Skeletal muscle satellite cell (primary cell): ENCODE measurements around the gene GNG4. TPM values are rescaled to one million over a fixed set of nuclear protein-coding genes. Genes with fewer than 3 reads are reported as not detected.

Experiments
- H3K27me3 ChIP-seq: 2 replicates; pipeline ENCODE4 v1.7.0; 2013; ENCODE audit warnings: low read length; ENCODE audit not compliant: control insufficient read depth, insufficient read depth
- H3K36me3 ChIP-seq: 2 replicates; pipeline ENCODE4 v1.7.0; 2013; ENCODE audit warnings: mild to moderate bottlenecking, control low read depth, low read length; ENCODE audit not compliant: insufficient read depth
- H3K4me1 ChIP-seq: 2 replicates; pipeline ENCODE4 v1.7.0; 2013; ENCODE audit warnings: low read length; ENCODE audit not compliant: control insufficient read depth, insufficient read depth
- H3K4me2 ChIP-seq: 2 replicates; pipeline ENCODE4 v1.7.0; 2013; ENCODE audit warnings: mild to moderate bottlenecking, low read length
- H3K4me3 ChIP-seq: 2 replicates; pipeline ENCODE4 v1.7.0; 2013; ENCODE audit warnings: low read length
- H3K9ac ChIP-seq: 2 replicates; pipeline ENCODE4 v1.7.0; 2013; ENCODE audit warnings: mild to moderate bottlenecking, low read depth, low read length, moderate library complexity
- H3K9me3 ChIP-seq: replicated peaks from 2 replicates; pipeline ENCODE4 v1.7.0; 2013; ENCODE audit warnings: mild to moderate bottlenecking, control low read depth, low read length
- total RNA-seq: library from RNA; depleted of rRNA; stranded (reverse); fragments of >200 nt; gene quantifications from 2 replicates; pipeline ENCODE4 v1.2.3, GENCODE V29; 2012; rRNA removed

The GNG4 gene
- 0.25 TPM in 1 of 2 replicates, not detected in the other for total RNA-seq

- Histone ChIP-seq H3K9me3 (no peaks in the 10 kb centered on the region), H3K9ac (no peak within 1 kb of the TSS), H3K4me1 (peaks cover 19% of the 10 kb centered on the region), H3K27me3 (peaks cover 28% of the 10 kb centered on the region), H3K4me3 (peak within 1 kb of the TSS; percentile 71), H3K4me2 (peak within 1 kb of the TSS; percentile 94), H3K36me3 (no peaks in the 10 kb centered on the region)
Measured at GRCh38 chr1:235649368-235650163, at the start of gene GNG4. TSS of gene GNG4 (minus strand) at chr1:235649784. CDS start at chr1:235583838, 65,946 bp downstream.

- no peak overlapping the region for H3K4me2 ChIP-seq
- peaks cover 38% of the 10 kb centered on the region for H3K36me3 ChIP-seq
- no peaks in the 10 kb centered on the region for H3K9me3 ChIP-seq
- no peaks in the 10 kb centered on the region for H3K27me3 ChIP-seq
- no peak overlapping the region for H3K9ac ChIP-seq
- no peak overlapping the region for H3K4me3 ChIP-seq
- no peaks in the 10 kb centered on the region for H3K4me1 ChIP-seq
Measured at GRCh38 chr1:235697508-235697907, 47.9 kb upstream of the GNG4 start.

GRCh38 chr1:235689356-235689755 lies 39.8 kb upstream of the GNG4 start:
- Histone ChIP-seq H3K9ac (no peak overlapping the region), H3K27me3 (no peaks in the 10 kb centered on the region), H3K9me3 (no peaks in the 10 kb centered on the region)

GRCh38 chr1:235688096-235688495 lies 38.5 kb upstream of the GNG4 start:
- Histone ChIP-seq H3K4me1 (no peaks in the 10 kb centered on the region), H3K9me3 (no peaks in the 10 kb centered on the region), H3K4me3 (no peak overlapping the region), H3K9ac (no peak overlapping the region), H3K36me3 (peaks cover 15% of the 10 kb centered on the region), H3K27me3 (no peaks in the 10 kb centered on the region), H3K4me2 (no peak overlapping the region)

More at GRCh38 chr1:235689356-235689755, 39.8 kb upstream of the GNG4 start:
- Histone ChIP-seq H3K4me3 (no peak overlapping the region), H3K4me1 (no peaks in the 10 kb centered on the region), H3K4me2 (no peak overlapping the region), H3K36me3 (peaks cover 15% of the 10 kb centered on the region)

GRCh38 chr1:235683653-235684052 lies 34.1 kb upstream of the GNG4 start:
- H3K9me3 ChIP-seq: no peaks in the 10 kb centered on the region
- no peak overlapping the region for H3K9ac ChIP-seq
- H3K36me3 ChIP-seq: peaks cover 9% of the 10 kb centered on the region
- H3K4me2 ChIP-seq: no peak overlapping the region
- no peak overlapping the region for H3K4me3 ChIP-seq
- H3K4me1 ChIP-seq: no peaks in the 10 kb centered on the region
- no peaks in the 10 kb centered on the region for H3K27me3 ChIP-seq

GRCh38 chr1:235682216-235682615 lies 32.6 kb upstream of the GNG4 start:
- H3K4me3 ChIP-seq: no peak overlapping the region
- H3K36me3 ChIP-seq: peaks cover 9% of the 10 kb centered on the region
- H3K4me2 ChIP-seq: no peak overlapping the region
- H3K27me3 ChIP-seq: no peaks in the 10 kb centered on the region
- no peaks in the 10 kb centered on the region for H3K9me3 ChIP-seq
- H3K4me1 ChIP-seq: no peaks in the 10 kb centered on the region
- no peak overlapping the region for H3K9ac ChIP-seq

GRCh38 chr1:235679644-235680043 lies 30.1 kb upstream of the GNG4 start:
- Histone ChIP-seq H3K36me3 (peaks cover 27% of the 10 kb centered on the region), H3K9ac (no peak overlapping the region), H3K4me3 (no peak overlapping the region), H3K27me3 (no peaks in the 10 kb centered on the region), H3K9me3 (no peaks in the 10 kb centered on the region), H3K4me1 (no peaks in the 10 kb centered on the region), H3K4me2 (no peak overlapping the region)

- Histone ChIP-seq H3K27me3 (no peaks in the 10 kb centered on the region), H3K4me1 (no peaks in the 10 kb centered on the region), H3K4me2 (no peak overlapping the region), H3K36me3 (peaks cover 31% of the 10 kb centered on the region), H3K9ac (no peak overlapping the region), H3K9me3 (no peaks in the 10 kb centered on the region), H3K4me3 (no peak overlapping the region)
Measured at GRCh38 chr1:235679005-235679404, 29.4 kb upstream of the GNG4 start.

GRCh38 chr1:235675152-235675890 lies 25.7 kb upstream of the GNG4 start:
- Histone ChIP-seq H3K36me3 (peaks cover 51% of the 10 kb centered on the region), H3K4me1 (no peaks in the 10 kb centered on the region), H3K9ac (no peak overlapping the region), H3K4me3 (no peak overlapping the region), H3K27me3 (no peaks in the 10 kb centered on the region), H3K4me2 (no peak overlapping the region), H3K9me3 (peaks cover 9% of the 10 kb centered on the region)

GRCh38 chr1:235673981-235674380 lies 24.4 kb upstream of the GNG4 start:
- H3K4me2 ChIP-seq: no peak overlapping the region
- no peaks in the 10 kb centered on the region for H3K27me3 ChIP-seq
- H3K4me1 ChIP-seq: no peaks in the 10 kb centered on the region
- H3K9ac ChIP-seq: no peak overlapping the region
- H3K36me3 ChIP-seq: peaks cover 65% of the 10 kb centered on the region
- no peak overlapping the region for H3K4me3 ChIP-seq
- H3K9me3 ChIP-seq: peaks cover 15% of the 10 kb centered on the region

- Histone ChIP-seq H3K4me1 (no peaks in the 10 kb centered on the region), H3K27me3 (no peaks in the 10 kb centered on the region), H3K9me3 (peaks cover 15% of the 10 kb centered on the region), H3K36me3 (peaks cover 70% of the 10 kb centered on the region), H3K9ac (no peak overlapping the region), H3K4me3 (no peak overlapping the region), H3K4me2 (no peak overlapping the region)
Measured at GRCh38 chr1:235671992-235672391, 22.4 kb upstream of the GNG4 start.
